ENCODE measurements around the gene ZNRF1. TPM values are rescaled to one million over a fixed set of nuclear protein-coding genes. Genes with fewer than 3 reads are reported as not detected.

ZNRF1 gene
- total RNA-seq, 1 donor from 2014 or later = 115 TPM

DNA sequence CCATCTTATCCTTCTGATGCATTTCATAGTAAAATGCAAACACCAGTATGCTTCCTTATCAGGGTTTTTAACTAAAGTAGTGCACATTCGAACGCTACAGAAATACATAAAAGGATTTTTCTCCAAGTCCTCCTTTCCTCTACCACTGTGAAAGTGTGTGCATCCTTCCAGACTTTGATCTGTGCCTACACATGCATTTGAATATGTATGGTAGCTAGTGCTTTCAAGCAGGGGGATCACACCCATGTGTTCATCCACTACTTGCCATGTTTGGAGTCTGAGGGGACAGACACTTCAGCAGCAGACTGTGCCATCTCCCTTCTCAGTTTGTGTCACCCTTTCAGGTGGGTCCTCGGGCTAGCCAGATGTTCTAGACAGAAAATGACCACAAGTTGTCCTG lies 102.8 kb downstream of the ZNRF1 start:
- no peak for DNase-seq (ENCODE audit: low spot score)
- peaks cover 19% of the 10 kb centered on the region for H3K27me3 Mint-ChIP-seq (ENCODE audit: unreplicated experiment)
- peaks cover 75% of the 10 kb centered on the region for H3K4me1 Mint-ChIP-seq (ENCODE audit: unreplicated experiment)
- peak overlapping the region; percentile 22 for H3K4me3 Mint-ChIP-seq (ENCODE audit: unreplicated experiment)
- H3K9me3 Mint-ChIP-seq (ENCODE audit: unreplicated experiment) = no peaks in the 10 kb centered on the region
- H3K27ac Mint-ChIP-seq (ENCODE audit: unreplicated experiment) = peak overlapping the region; percentile 39
- H3K36me3 Mint-ChIP-seq (ENCODE audit: low read depth, unreplicated experiment) = peaks cover 32% of the 10 kb centered on the region
- TF ChIP-seq, protein P1, sequence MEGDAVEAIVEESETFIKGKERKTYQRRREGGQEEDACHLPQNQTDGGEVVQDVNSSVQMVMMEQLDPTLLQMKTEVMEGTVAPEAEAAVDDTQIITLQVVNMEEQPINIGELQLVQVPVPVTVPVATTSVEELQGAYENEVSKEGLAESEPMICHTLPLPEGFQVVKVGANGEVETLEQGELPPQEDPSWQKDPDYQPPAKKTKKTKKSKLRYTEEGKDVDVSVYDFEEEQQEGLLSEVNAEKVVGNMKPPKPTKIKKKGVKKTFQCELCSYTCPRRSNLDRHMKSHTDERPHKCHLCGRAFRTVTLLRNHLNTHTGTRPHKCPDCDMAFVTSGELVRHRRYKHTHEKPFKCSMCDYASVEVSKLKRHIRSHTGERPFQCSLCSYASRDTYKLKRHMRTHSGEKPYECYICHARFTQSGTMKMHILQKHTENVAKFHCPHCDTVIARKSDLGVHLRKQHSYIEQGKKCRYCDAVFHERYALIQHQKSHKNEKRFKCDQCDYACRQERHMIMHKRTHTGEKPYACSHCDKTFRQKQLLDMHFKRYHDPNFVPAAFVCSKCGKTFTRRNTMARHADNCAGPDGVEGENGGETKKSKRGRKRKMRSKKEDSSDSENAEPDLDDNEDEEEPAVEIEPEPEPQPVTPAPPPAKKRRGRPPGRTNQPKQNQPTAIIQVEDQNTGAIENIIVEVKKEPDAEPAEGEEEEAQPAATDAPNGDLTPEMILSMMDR (IDR thresholded peaks at IDR 0.05; ENCODE audit: unreplicated experiment) = no peak

DNA sequence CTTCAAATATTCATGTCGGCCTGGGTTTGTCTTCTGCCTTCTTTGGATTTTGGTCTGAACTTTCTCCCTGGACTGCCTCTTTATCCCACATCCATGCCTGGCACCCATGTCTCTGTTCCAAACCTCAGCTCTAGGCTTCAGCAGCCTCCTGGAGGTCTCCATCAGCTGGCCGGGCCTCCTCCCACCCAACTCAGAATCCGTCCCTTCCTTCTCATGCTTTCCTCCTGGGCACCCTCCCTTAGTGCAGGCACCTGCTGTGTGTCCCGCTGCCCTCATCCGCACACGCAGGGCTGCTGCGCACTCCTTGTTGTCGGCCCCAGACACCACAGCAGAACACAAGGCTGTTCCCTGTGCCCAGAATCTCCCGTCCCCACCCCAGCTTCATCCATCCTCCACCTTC lies 103.8 kb downstream of the ZNRF1 start:
- H3K36me3 Mint-ChIP-seq (ENCODE audit: low read depth, unreplicated experiment) = peaks cover 38% of the 10 kb centered on the region
- no peaks in the 10 kb centered on the region for H3K9me3 Mint-ChIP-seq (ENCODE audit: unreplicated experiment)
- H3K27me3 Mint-ChIP-seq (ENCODE audit: unreplicated experiment) = peaks cover 16% of the 10 kb centered on the region
- DNase-seq (ENCODE audit: low spot score) = no peak
- TF ChIP-seq, protein P1 (IDR thresholded peaks at IDR 0.05; ENCODE audit: unreplicated experiment) = no peak
- peak overlapping the region; percentile 64 for H3K4me3 Mint-ChIP-seq (ENCODE audit: unreplicated experiment)
- H3K27ac Mint-ChIP-seq (ENCODE audit: unreplicated experiment) = peak overlapping the region; percentile 69
- peaks cover 77% of the 10 kb centered on the region for H3K4me1 Mint-ChIP-seq (ENCODE audit: unreplicated experiment)

DNA sequence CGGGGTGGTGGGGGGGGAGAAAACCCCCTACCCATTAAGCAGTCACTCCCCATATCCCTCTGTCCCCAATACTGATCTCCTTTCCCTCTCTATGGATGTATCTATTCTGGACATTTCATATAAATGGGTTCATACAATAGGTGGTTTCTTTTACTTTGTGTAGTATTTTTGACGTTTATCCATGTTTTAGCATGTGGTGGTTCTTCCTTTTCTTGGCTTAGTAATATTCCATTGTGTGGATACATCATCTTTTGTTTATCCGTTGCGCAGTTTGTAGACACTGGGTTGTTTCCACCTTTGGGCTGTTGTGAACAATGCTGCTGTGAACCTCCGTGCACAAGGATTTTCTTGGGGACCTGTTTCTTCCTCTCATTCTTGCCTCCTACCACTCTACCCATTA lies 105.2 kb downstream of the ZNRF1 start:
- TF ChIP-seq, protein P1 (IDR thresholded peaks at IDR 0.05; ENCODE audit: unreplicated experiment) = no peak
- peaks cover 15% of the 10 kb centered on the region for H3K27me3 Mint-ChIP-seq (ENCODE audit: unreplicated experiment)
- H3K9me3 Mint-ChIP-seq (ENCODE audit: unreplicated experiment) = no peaks in the 10 kb centered on the region
- peaks cover 42% of the 10 kb centered on the region for H3K36me3 Mint-ChIP-seq (ENCODE audit: low read depth, unreplicated experiment)
- no peak overlapping the region for H3K27ac Mint-ChIP-seq (ENCODE audit: unreplicated experiment)
- H3K4me1 Mint-ChIP-seq (ENCODE audit: unreplicated experiment) = peaks cover 73% of the 10 kb centered on the region
- no peak for DNase-seq (ENCODE audit: low spot score)
- H3K4me3 Mint-ChIP-seq (ENCODE audit: unreplicated experiment) = peak overlapping the region; percentile 43

DNA sequence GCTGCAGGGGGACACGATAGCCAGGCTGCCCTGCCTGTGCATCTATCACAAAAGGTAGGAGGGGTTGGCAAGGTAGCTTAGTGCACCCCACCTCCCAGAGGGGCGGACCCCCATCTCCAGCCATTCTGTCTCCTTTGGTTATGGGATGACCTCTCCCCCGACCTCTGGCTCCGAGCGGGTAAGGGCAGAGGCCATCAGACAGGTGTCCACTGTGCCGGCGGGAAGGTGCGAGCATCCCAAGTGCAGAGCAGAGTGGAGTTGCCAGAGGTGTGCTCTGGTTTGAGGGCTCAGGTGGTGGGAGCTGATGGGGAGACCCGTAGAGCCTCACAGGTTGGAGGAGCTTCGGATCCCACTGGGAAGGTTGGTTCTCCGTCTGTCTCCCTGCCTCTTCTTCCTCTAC lies 106.0 kb downstream of the ZNRF1 start:
- TF ChIP-seq, protein P1 (IDR thresholded peaks at IDR 0.05; ENCODE audit: unreplicated experiment) = no peak
- H3K4me1 Mint-ChIP-seq (ENCODE audit: unreplicated experiment) = peaks cover 73% of the 10 kb centered on the region
- no peak for DNase-seq (ENCODE audit: low spot score)
- H3K27me3 Mint-ChIP-seq (ENCODE audit: unreplicated experiment) = peaks cover 14% of the 10 kb centered on the region
- no peaks in the 10 kb centered on the region for H3K9me3 Mint-ChIP-seq (ENCODE audit: unreplicated experiment)
- H3K27ac Mint-ChIP-seq (ENCODE audit: unreplicated experiment) = peak overlapping the region; percentile 15
- H3K36me3 Mint-ChIP-seq (ENCODE audit: low read depth, unreplicated experiment) = peaks cover 46% of the 10 kb centered on the region
- H3K4me3 Mint-ChIP-seq (ENCODE audit: unreplicated experiment) = peak overlapping the region; percentile 74

DNA sequence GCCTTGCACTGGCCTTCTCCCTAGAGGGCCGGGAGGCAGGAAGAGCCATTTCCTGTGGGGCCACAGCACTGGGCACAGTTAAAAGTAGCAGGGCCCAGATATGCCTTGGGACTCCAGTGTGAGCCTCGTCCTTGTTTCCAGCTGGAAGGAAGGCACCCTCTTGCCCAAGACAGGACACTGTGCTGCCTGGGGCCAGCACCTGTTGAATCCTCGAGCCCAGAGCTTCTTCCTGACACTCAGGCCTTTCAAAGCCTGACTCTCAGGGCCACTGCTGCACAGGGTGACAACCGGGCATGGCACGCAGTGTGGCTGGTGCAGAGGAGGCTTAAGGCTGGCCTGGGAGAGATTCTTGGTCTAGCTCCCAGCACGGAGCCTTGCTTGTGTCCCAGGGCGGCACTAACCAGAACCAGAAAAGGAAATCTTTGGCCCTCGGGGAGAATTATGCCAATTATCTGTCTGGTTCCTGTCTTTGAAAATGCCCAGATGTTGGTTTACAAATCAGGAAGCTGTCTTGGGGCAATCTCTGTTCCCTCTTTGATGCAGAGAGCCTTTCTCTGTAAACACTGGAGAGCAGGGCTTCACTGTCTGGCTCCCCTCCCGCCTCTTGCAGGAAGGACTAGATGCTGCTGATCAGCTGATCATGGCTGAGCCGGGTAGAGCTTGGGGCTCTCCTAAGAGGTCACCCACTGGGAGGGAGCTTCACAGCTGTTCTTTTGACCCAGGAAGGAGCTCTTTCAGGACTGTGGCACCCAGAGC lies 106.7 kb downstream of the ZNRF1 start:
- H3K36me3 Mint-ChIP-seq (ENCODE audit: low read depth, unreplicated experiment) = peaks cover 46% of the 10 kb centered on the region
- TF ChIP-seq, protein P1 (IDR thresholded peaks at IDR 0.05; ENCODE audit: unreplicated experiment) = no peak
- DNase-seq (ENCODE audit: low spot score) = no peak
- H3K27me3 Mint-ChIP-seq (ENCODE audit: unreplicated experiment) = peaks cover 11% of the 10 kb centered on the region
- H3K27ac Mint-ChIP-seq (ENCODE audit: unreplicated experiment) = peak overlapping the region; percentile 85
- H3K9me3 Mint-ChIP-seq (ENCODE audit: unreplicated experiment) = no peaks in the 10 kb centered on the region
- peak overlapping the region; percentile 73 for H3K4me3 Mint-ChIP-seq (ENCODE audit: unreplicated experiment)
- H3K4me1 Mint-ChIP-seq (ENCODE audit: unreplicated experiment) = peaks cover 73% of the 10 kb centered on the region
